HG02588 (cell line): ENCODE data around the gene DOK7.

Source experiments
- ATAC-seq: cut with Tn5 transposase; IDR thresholded peaks from one replicate; pipeline ENCODE4 v1.9.1; 2021; ENCODE audit warnings: mild to moderate bottlenecking, moderate library complexity; ENCODE audit not compliant: unreplicated experiment

DOK7 gene

GRCh38 chr4:3462790-3463415 lies at the start of gene DOK7:
TSS of gene DOK7 (plus strand) at chr4:3463306. CDS start at chr4:3463376, 70 bp downstream.
- ATAC-seq = no peak

- no peak for ATAC-seq
Observed at GRCh38 chr4:3413675-3414420, 49.3 kb upstream of the DOK7 start.

- no peak for ATAC-seq
Observed at GRCh38 chr4:3414421-3415279, 48.5 kb upstream of the DOK7 start.

GRCh38 chr4:3415471-3416141 lies 47.5 kb upstream of the DOK7 start:
- ATAC-seq = no peak

GRCh38 chr4:3416270-3416669 lies 46.8 kb upstream of the DOK7 start:
- no peak for ATAC-seq

- ATAC-seq = no peak
Observed at GRCh38 chr4:3416821-3417221, 46.3 kb upstream of the DOK7 start.

GRCh38 chr4:3417448-3417847 lies 45.7 kb upstream of the DOK7 start:
- ATAC-seq = no peak

- ATAC-seq = no peak
Observed at GRCh38 chr4:3418029-3418762, 44.9 kb upstream of the DOK7 start.

GRCh38 chr4:3419836-3420605 lies 43.1 kb upstream of the DOK7 start:
- no peak for ATAC-seq

- ATAC-seq = no peak
Observed at GRCh38 chr4:3420606-3420955, 42.5 kb upstream of the DOK7 start.

GRCh38 chr4:3420956-3421355 lies 42.1 kb upstream of the DOK7 start:
- no peak for ATAC-seq

GRCh38 chr4:3421470-3421869 lies 41.6 kb upstream of the DOK7 start:
- ATAC-seq = no peak

- no peak for ATAC-seq
Observed at GRCh38 chr4:3422241-3422801, 40.8 kb upstream of the DOK7 start.

- ATAC-seq = no peak
Observed at GRCh38 chr4:3422808-3423297, 40.3 kb upstream of the DOK7 start.

- no peak for ATAC-seq
Observed at GRCh38 chr4:3423406-3423805, 39.7 kb upstream of the DOK7 start.

GRCh38 chr4:3423952-3424351 lies 39.2 kb upstream of the DOK7 start:
- no peak for ATAC-seq

GRCh38 chr4:3424522-3425095 lies 38.5 kb upstream of the DOK7 start:
- ATAC-seq = no peak

GRCh38 chr4:3426465-3427133 lies 36.5 kb upstream of the DOK7 start:
- no peak for ATAC-seq

- ATAC-seq = no peak
Observed at GRCh38 chr4:3427134-3427476, 36.0 kb upstream of the DOK7 start.
